HG03139 (cell line): Measurements from ENCODE around the gene TAP2.

ENCODE experiments used
- ATAC-seq: cut with Tn5 transposase; IDR thresholded peaks from one replicate; pipeline ENCODE4 v1.9.1; 2021; ENCODE audit not compliant: unreplicated experiment

The TAP2 gene

GRCh38 chr6:32796848-32797776, 41.4 kb downstream of the TAP2 start:
- no peak for ATAC-seq

- ATAC-seq = no peak
Measured at GRCh38 chr6:32794510-32794909, 44.0 kb downstream of the TAP2 start.

- no peak for ATAC-seq
Measured at GRCh38 chr6:32792901-32793435, 45.6 kb downstream of the TAP2 start.

- ATAC-seq = no peak
Measured at GRCh38 chr6:32790306-32790705, 48.2 kb downstream of the TAP2 start.
